Uterus (tissue), 4 donors: ENCODE measurements around the gene DYNLT3. TPM values are rescaled to one million over a fixed set of nuclear protein-coding genes. Genes with fewer than 3 reads are reported as not detected.

Experiments used
- DNase-seq, 2 donors: peaks; one replicate each; pipeline ENCODE4 v3.0.0-alpha.2; 2019 to 2020
- H3K27ac ChIP-seq, 2 donors: fragments of 200-600 bp; sonication (generic); 1 replicate in 1 of 2; 2 replicates in 1 of 2; pipeline ENCODE4 v1.5.1; 2016 to 2018
- H3K27me3 ChIP-seq, 2 donors: fragments of 200-600 bp; sonication (generic); one replicate each; pipeline ENCODE4 v1.5.1; 2018 to 2019; ENCODE audit warnings: control low read depth in 1 of 2
- H3K36me3 ChIP-seq, 2 donors: fragments of 200-600 bp; sonication (generic); one replicate each; pipeline ENCODE4 v1.5.1; 2019; ENCODE audit warnings: control low read depth in 1 of 2
- H3K4me1 ChIP-seq, 2 donors: fragments of 200-600 bp; sonication (generic); one replicate each; pipeline ENCODE4 v1.5.1; 2018 to 2019; ENCODE audit warnings: control low read depth in 1 of 2
- H3K4me3 ChIP-seq, 2 donors: fragments of 200-600 bp; sonication (generic); 1 replicate in 1 of 2; 2 replicates in 1 of 2; pipeline ENCODE4 v1.5.1; 2018 to 2019; ENCODE audit warnings: mild to moderate bottlenecking in 1 of 2
- H3K9me3 ChIP-seq, 2 donors: fragments of 200-600 bp; sonication (generic); one replicate each; pipeline ENCODE4 v1.5.1; 2019; ENCODE audit warnings: control low read depth in 1 of 2
- POLR2A ChIP-seq, 2 donors: fragments of 450-650 bp; IDR thresholded peaks; one replicate each; pipeline ENCODE4 v1.6.1; 2016; ENCODE audit warnings: antibody characterized with exemption in 2 of 2, mild to moderate bottlenecking in 1 of 2, moderate library complexity in 1 of 2
- intact Hi-C: fragments of 100-400 bp; cut with DNase I; formaldehyde crosslinking; loops from one replicate; pipeline ENCODE4 v1.15.1; 2023; ENCODE audit warnings: low total_unique reads
- total RNA-seq, 4 donors: library from RNA; depleted of rRNA in 3 of 4; stranded (reverse); fragments of >200 nt in 3 of 4; gene quantifications; one replicate each; pipeline versions ENCODE4 v1.1.0 to v1.2.4, GENCODE V29; 2014 to 2023
- TF ChIP-seq, protein P1 (sequence below), 4 experiments: fragments of 200-600 bp in 2 of 4; fragments of 450-650 bp in 2 of 4; sonication (generic) in 2 of 4; IDR thresholded peaks; one replicate each; pipeline ENCODE4 v1.5.1; 2016 to 2019; ENCODE audit warnings: antibody characterized with exemption in 4 of 4, mild to moderate bottlenecking in 2 of 4, moderate library complexity in 1 of 4
- donor health status: DM: yes; HTN: yes; CAD: no.

DYNLT3 gene
- total RNA-seq, 4 donors from 2014 or later: 31.3 to 59.7 (median 46.6) TPM

DNA sequence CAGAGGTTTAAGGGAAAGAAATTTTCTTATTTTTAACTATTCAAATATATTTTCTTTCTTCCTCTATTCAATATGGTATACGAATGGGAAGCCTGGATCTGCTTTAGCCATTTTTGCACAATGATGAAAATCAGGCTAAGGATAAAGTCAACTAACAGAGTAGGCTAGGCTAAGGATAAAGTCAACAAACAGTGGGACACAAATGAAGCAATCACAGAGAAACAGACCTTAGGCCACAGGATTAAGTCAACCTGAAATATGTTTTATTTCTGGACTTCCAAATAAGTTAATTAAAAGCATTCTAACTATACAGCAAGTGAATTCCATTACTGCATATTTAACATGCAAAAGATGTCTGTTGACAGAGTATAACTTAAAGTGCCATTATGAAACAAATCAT, 17.0 kb downstream of the DYNLT3 start:
- Histone ChIP-seq H3K27me3 (no peaks in the 10 kb centered on the region), H3K9me3 (no peaks in the 10 kb centered on the region), H3K36me3 (no peaks in the 10 kb centered on the region), H3K27ac (no peak overlapping the region), H3K4me1 (no peaks in the 10 kb centered on the region), H3K4me3 (no peak overlapping the region)
- intact Hi-C loops: no loop called here
- no peak for DNase-seq
- TF ChIP-seq POLR2A (IDR thresholded peaks at IDR 0.05): no peak
- TF ChIP-seq, protein P1, sequence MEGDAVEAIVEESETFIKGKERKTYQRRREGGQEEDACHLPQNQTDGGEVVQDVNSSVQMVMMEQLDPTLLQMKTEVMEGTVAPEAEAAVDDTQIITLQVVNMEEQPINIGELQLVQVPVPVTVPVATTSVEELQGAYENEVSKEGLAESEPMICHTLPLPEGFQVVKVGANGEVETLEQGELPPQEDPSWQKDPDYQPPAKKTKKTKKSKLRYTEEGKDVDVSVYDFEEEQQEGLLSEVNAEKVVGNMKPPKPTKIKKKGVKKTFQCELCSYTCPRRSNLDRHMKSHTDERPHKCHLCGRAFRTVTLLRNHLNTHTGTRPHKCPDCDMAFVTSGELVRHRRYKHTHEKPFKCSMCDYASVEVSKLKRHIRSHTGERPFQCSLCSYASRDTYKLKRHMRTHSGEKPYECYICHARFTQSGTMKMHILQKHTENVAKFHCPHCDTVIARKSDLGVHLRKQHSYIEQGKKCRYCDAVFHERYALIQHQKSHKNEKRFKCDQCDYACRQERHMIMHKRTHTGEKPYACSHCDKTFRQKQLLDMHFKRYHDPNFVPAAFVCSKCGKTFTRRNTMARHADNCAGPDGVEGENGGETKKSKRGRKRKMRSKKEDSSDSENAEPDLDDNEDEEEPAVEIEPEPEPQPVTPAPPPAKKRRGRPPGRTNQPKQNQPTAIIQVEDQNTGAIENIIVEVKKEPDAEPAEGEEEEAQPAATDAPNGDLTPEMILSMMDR (IDR thresholded peaks at IDR 0.05): no peak

GRCh38 chrX:37829721-37830120, 17.6 kb downstream of the DYNLT3 start:
- TF ChIP-seq, protein P1 (IDR thresholded peaks at IDR 0.05): no peak
- TF ChIP-seq POLR2A (IDR thresholded peaks at IDR 0.05): no peak
- no peaks in the 10 kb centered on the region for H3K27me3 ChIP-seq
- intact Hi-C loops: no loop called here
- no peaks in the 10 kb centered on the region for H3K4me1 ChIP-seq
- H3K36me3 ChIP-seq: no peaks in the 10 kb centered on the region
- H3K9me3 ChIP-seq: no peaks in the 10 kb centered on the region
- H3K27ac ChIP-seq: no peak overlapping the region
- DNase-seq: no peak
- no peak overlapping the region for H3K4me3 ChIP-seq

- Histone ChIP-seq H3K4me3 (no peak overlapping the region), H3K27me3 (no peaks in the 10 kb centered on the region), H3K9me3 (no peaks in the 10 kb centered on the region), H3K27ac (no peak overlapping the region), H3K36me3 (no peaks in the 10 kb centered on the region), H3K4me1 (no peaks in the 10 kb centered on the region)
- DNase-seq: peak; percentile 13 to 22
- TF ChIP-seq POLR2A (IDR thresholded peaks at IDR 0.05): no peak
- TF ChIP-seq, protein P1 (IDR thresholded peaks at IDR 0.05): peak; percentile 67 to 81 (median 71)
- intact Hi-C loops: no loop called here
These were observed 22.0 kb downstream of the DYNLT3 start for GRCh38 chrX:37825215-37825842.

DNA sequence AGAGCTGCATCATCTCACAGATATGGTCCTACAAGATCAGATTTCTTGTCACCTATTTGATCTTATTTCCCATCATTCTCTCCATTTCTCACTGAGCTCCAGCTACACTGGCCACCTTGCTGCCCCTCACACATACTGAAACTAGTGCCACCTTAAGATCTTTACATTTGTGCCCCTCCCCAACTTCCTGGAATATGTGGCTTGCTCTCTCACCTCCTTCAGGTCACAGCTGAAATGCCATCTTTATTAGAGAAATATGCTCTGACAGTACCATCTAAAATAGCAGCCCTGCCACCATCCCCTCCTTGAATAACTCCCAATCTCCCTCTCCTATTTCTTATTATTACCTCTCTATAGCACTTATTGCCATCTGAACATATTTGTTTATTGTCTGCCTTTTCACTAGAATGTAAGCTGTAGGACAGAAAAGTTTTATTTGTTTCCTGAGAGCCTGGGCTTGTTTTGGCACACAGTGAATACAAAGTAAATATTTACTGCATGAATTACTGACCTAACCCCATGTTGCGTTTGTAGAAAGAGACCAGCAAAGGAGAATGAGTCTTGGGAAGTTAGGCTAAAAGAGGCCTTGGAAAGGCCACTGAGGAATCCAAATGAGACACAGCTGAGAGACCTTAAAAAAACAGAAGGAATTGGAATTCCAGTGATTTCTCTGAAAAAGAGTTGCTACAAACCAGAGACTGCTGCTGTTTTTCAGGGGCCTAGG, 22.7 kb downstream of the DYNLT3 start:
- DNase-seq: no peak
- no peak overlapping the region for H3K27ac ChIP-seq
- H3K4me3 ChIP-seq: no peak overlapping the region
- H3K4me1 ChIP-seq: no peaks in the 10 kb centered on the region
- TF ChIP-seq POLR2A (IDR thresholded peaks at IDR 0.05): no peak
- TF ChIP-seq, protein P1 (IDR thresholded peaks at IDR 0.05): no peak
- no peaks in the 10 kb centered on the region for H3K27me3 ChIP-seq
- H3K36me3 ChIP-seq: no peaks in the 10 kb centered on the region
- intact Hi-C loops: no loop called here
- no peaks in the 10 kb centered on the region for H3K9me3 ChIP-seq

- no peaks in the 10 kb centered on the region for H3K9me3 ChIP-seq
- DNase-seq: no peak
- TF ChIP-seq, protein P1 (IDR thresholded peaks at IDR 0.05): no peak
- no peak for TF ChIP-seq POLR2A (IDR thresholded peaks at IDR 0.05)
- no peaks in the 10 kb centered on the region for H3K36me3 ChIP-seq
- no peak overlapping the region for H3K4me3 ChIP-seq
- intact Hi-C loops: no loop called here
- H3K4me1 ChIP-seq: no peaks in the 10 kb centered on the region
- H3K27ac ChIP-seq: no peak overlapping the region
- H3K27me3 ChIP-seq: no peaks in the 10 kb centered on the region
These were observed 26.7 kb downstream of the DYNLT3 start for GRCh38 chrX:37820646-37821045.
